OCI-LY1 (cell line): ENCODE results near the gene PRKCE.

Experiments
- H2AFZ ChIP-seq: fragments of 200-600 bp; sonication (generic), shearing (Covaris generic); 2 replicates; pipeline ENCODE4 v1.6.0; 2014; ENCODE audit warnings: antibody characterized with exemption, mild to moderate bottlenecking, low read length
- H3F3A ChIP-seq: fragments of 200-600 bp; sonication (generic), shearing (Covaris generic); 2 replicates; pipeline ENCODE4 v1.6.0; 2014; ENCODE audit warnings: mild to moderate bottlenecking, antibody characterized with exemption, low read length, moderate library complexity; ENCODE audit not compliant: insufficient read depth
- H3K27ac ChIP-seq: fragments of 200-600 bp; sonication (generic); 2 replicates; pipeline ENCODE4 v1.5.1; 2014; ENCODE audit warnings: low read length, mixed run types, mild to moderate bottlenecking, low read depth; ENCODE audit not compliant: poor library complexity, severe bottlenecking
- H3K27me3 ChIP-seq: fragments of 200-600 bp; sonication (generic); 2 replicates; pipeline ENCODE4 v1.6.0; 2014; ENCODE audit warnings: antibody characterized with exemption, mild to moderate bottlenecking, low read length, moderate library complexity; ENCODE audit not compliant: insufficient read depth
- H3K36me3 ChIP-seq: fragments of 200-600 bp; sonication (generic); 2 replicates; pipeline ENCODE4 v1.6.1; 2014; ENCODE audit warnings: mild to moderate bottlenecking, antibody characterized with exemption, low read length, moderate library complexity, mixed read lengths; ENCODE audit not compliant: insufficient read depth
- H3K4me1 ChIP-seq: fragments of 200-600 bp; sonication (generic); 2 replicates; pipeline ENCODE4 v1.5.1; 2014; ENCODE audit warnings: mild to moderate bottlenecking, low read length, moderate library complexity; ENCODE audit not compliant: insufficient read depth, severe bottlenecking
- H3K4me2 ChIP-seq: fragments of 200-600 bp; sonication (generic), shearing (Covaris generic); 2 replicates; pipeline ENCODE4 v1.6.1; 2014; ENCODE audit warnings: low read length
- H3K4me3 ChIP-seq: fragments of 200-600 bp; sonication (generic); 2 replicates; pipeline ENCODE4 v1.5.1; 2014; ENCODE audit warnings: low read length, low read depth, mild to moderate bottlenecking, mixed read lengths; ENCODE audit not compliant: poor library complexity, severe bottlenecking
- H3K79me2 ChIP-seq: fragments of 200-600 bp; shearing (Covaris generic); 2 replicates; pipeline ENCODE4 v1.6.1; 2016; ENCODE audit warnings: mixed run types, low read length, mixed read lengths; ENCODE audit not compliant: insufficient read depth
- H3K9ac ChIP-seq: fragments of 200-600 bp; sonication (generic), shearing (Covaris generic); 2 replicates; pipeline ENCODE4 v1.6.1; 2014; ENCODE audit warnings: mild to moderate bottlenecking, low read length, mixed read lengths
- H3K9me2 ChIP-seq: fragments of 200-600 bp; sonication (generic), shearing (Covaris generic); 2 replicates; pipeline ENCODE4 v1.6.1; 2014; ENCODE audit warnings: low read depth, mild to moderate bottlenecking, low read length, mixed read lengths
- H3K9me3 ChIP-seq: fragments of 200-600 bp; shearing (Covaris generic); 2 replicates; pipeline ENCODE4 v1.6.1; 2014; ENCODE audit warnings: low read length, mixed read lengths
- H4K20me1 ChIP-seq: fragments of 200-600 bp; sonication (generic), shearing (Covaris generic); 2 replicates; pipeline ENCODE4 v1.6.0; 2016; ENCODE audit warnings: mild to moderate bottlenecking, low read length; ENCODE audit not compliant: insufficient read depth
- CTCF ChIP-seq: fragments of 200-600 bp; sonication (generic), shearing (Covaris generic); IDR thresholded peaks from 2 replicates; pipeline ENCODE4 v1.5.1; 2017; ENCODE audit warnings: mild to moderate bottlenecking, antibody characterized with exemption, low read length, moderate library complexity, mixed read lengths
- EZH2 ChIP-seq: fragments of 200-600 bp; sonication (generic), shearing (Covaris generic); IDR thresholded peaks from 2 replicates; pipeline ENCODE4 v1.8.0; 2017; ENCODE audit warnings: borderline replicate concordance, mixed run types, mild to moderate bottlenecking, antibody characterized with exemption, low read length, moderate library complexity, mixed read lengths

Gene PRKCE

GRCh38 chr2:46076875-46077274, 425.4 kb downstream of the PRKCE start:
- no peaks in the 10 kb centered on the region for H3K27me3 ChIP-seq
- H3K4me2 ChIP-seq: no peak overlapping the region
- no peaks in the 10 kb centered on the region for H3K4me1 ChIP-seq
- no peaks in the 10 kb centered on the region for H3K9me3 ChIP-seq
- TF ChIP-seq CTCF (no peak), EZH2 (no peak)
- no peaks in the 10 kb centered on the region for H3K36me3 ChIP-seq
- no peak overlapping the region for H3K27ac ChIP-seq
- no peak overlapping the region for H3K4me3 ChIP-seq
- no peaks in the 10 kb centered on the region for H3F3A ChIP-seq
- no peaks in the 10 kb centered on the region for H3K79me2 ChIP-seq
- no peak overlapping the region for H3K9ac ChIP-seq
- H4K20me1 ChIP-seq: no peaks in the 10 kb centered on the region
- no peak overlapping the region for H2AFZ ChIP-seq
- no peaks in the 10 kb centered on the region for H3K9me2 ChIP-seq

GRCh38 chr2:46077522-46078107, 426.1 kb downstream of the PRKCE start:
- no peak overlapping the region for H3K4me3 ChIP-seq
- H3K9me3 ChIP-seq: no peaks in the 10 kb centered on the region
- H2AFZ ChIP-seq: no peak overlapping the region
- no peaks in the 10 kb centered on the region for H3F3A ChIP-seq
- no peaks in the 10 kb centered on the region for H3K9me2 ChIP-seq
- no peaks in the 10 kb centered on the region for H3K36me3 ChIP-seq
- no peaks in the 10 kb centered on the region for H3K4me1 ChIP-seq
- H3K4me2 ChIP-seq: no peak overlapping the region
- H3K79me2 ChIP-seq: no peaks in the 10 kb centered on the region
- H3K27ac ChIP-seq: no peak overlapping the region
- no peak for TF ChIP-seq CTCF
- TF ChIP-seq EZH2: no peak
- H3K27me3 ChIP-seq: no peaks in the 10 kb centered on the region
- H3K9ac ChIP-seq: no peak overlapping the region
- H4K20me1 ChIP-seq: no peaks in the 10 kb centered on the region

- Histone ChIP-seq H3K36me3 (no peaks in the 10 kb centered on the region), H3F3A (no peaks in the 10 kb centered on the region), H3K9ac (no peak overlapping the region), H3K27ac (no peak overlapping the region), H3K4me1 (no peaks in the 10 kb centered on the region), H3K27me3 (no peaks in the 10 kb centered on the region), H3K4me3 (no peak overlapping the region), H3K79me2 (no peaks in the 10 kb centered on the region), H3K9me3 (no peaks in the 10 kb centered on the region), H3K4me2 (no peak overlapping the region), H4K20me1 (no peaks in the 10 kb centered on the region), H2AFZ (no peak overlapping the region), H3K9me2 (no peaks in the 10 kb centered on the region)
- TF ChIP-seq CTCF (no peak), EZH2 (no peak)
Measured at GRCh38 chr2:46079985-46080560, 428.6 kb downstream of the PRKCE start.
